B cell (primary cell): Measurements from ENCODE around the gene KANK2.

Experiments used
- EZH2 ChIP-seq: IDR thresholded peaks from 2 replicates; pipeline ENCODE4 v1.6.1; 2012; ENCODE audit warnings: borderline replicate concordance, low read depth, mild to moderate bottlenecking, moderate library complexity, low read length; ENCODE audit not compliant: insufficient read depth, poor library complexity, severe bottlenecking
- TF ChIP-seq, protein P1 (sequence below): fragments of 200-600 bp; IDR thresholded peaks from one replicate; pipeline ENCODE4 v1.8.0; 2022; ENCODE audit warnings: antibody characterized with exemption, mild to moderate bottlenecking

DNA sequence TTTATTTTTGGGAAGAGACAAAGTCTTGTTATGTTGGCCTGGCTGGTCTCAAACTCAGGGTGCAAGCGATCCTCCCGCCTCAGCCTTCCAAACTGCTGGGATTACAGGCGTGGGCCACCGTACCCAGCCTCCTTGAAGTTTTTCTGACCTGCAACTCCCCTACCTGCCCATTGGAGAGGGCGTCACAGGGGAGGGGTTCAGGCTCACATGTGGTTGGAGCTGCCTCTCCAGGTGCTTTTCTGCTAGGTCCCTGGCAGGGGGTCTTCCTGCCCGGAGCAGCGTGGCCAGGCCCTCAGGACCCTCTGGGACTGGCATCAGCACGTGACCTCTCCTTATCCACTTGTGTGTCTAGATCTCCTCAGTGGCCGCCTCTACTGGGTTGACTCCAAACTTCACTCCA is 80.8 kb downstream of the KANK2 start:
- TF ChIP-seq, protein P1, sequence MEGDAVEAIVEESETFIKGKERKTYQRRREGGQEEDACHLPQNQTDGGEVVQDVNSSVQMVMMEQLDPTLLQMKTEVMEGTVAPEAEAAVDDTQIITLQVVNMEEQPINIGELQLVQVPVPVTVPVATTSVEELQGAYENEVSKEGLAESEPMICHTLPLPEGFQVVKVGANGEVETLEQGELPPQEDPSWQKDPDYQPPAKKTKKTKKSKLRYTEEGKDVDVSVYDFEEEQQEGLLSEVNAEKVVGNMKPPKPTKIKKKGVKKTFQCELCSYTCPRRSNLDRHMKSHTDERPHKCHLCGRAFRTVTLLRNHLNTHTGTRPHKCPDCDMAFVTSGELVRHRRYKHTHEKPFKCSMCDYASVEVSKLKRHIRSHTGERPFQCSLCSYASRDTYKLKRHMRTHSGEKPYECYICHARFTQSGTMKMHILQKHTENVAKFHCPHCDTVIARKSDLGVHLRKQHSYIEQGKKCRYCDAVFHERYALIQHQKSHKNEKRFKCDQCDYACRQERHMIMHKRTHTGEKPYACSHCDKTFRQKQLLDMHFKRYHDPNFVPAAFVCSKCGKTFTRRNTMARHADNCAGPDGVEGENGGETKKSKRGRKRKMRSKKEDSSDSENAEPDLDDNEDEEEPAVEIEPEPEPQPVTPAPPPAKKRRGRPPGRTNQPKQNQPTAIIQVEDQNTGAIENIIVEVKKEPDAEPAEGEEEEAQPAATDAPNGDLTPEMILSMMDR: no peak
- TF ChIP-seq EZH2: no peak
